Neural progenitor cell (in vitro differentiated cells): Measurements from ENCODE around the gene GPR173. TPM values are rescaled to one million over a fixed set of nuclear protein-coding genes. Genes with fewer than 3 reads are reported as not detected.

Experiments
- DNase-seq: peaks from one replicate; pipeline ENCODE4 v3.0.0-alpha.2; 2016; ENCODE audit warnings: low spot score
- H2AFZ ChIP-seq: fragments of 200-600 bp; sonication (generic); replicated peaks from 2 replicates; pipeline ENCODE4 v1.6.1; 2016; ENCODE audit warnings: antibody characterized with exemption
- H3F3A ChIP-seq: fragments of 200-600 bp; sonication (generic); 2 replicates; pipeline ENCODE4 v1.6.1; 2016; ENCODE audit warnings: antibody characterized with exemption, low read depth
- H3K27ac ChIP-seq: fragments of 200-600 bp; sonication (generic); 2 replicates; pipeline ENCODE4 v1.5.1; 2016; ENCODE audit warnings: mild to moderate bottlenecking
- H3K27me3 ChIP-seq: fragments of 200-600 bp; sonication (generic); 2 replicates; pipeline ENCODE4 v1.6.1; 2016; ENCODE audit warnings: mild to moderate bottlenecking, moderate library complexity
- H3K36me3 ChIP-seq: fragments of 200-600 bp; sonication (generic); 2 replicates; pipeline ENCODE4 v1.5.1; 2016
- H3K4me1 ChIP-seq: fragments of 200-600 bp; sonication (generic); 2 replicates; pipeline ENCODE4 v1.6.1; 2016; ENCODE audit warnings: mixed run types
- H3K4me2 ChIP-seq: fragments of 200-600 bp; sonication (generic); 2 replicates; pipeline ENCODE4 v1.6.1; 2016
- H3K4me3 ChIP-seq: fragments of 200-600 bp; sonication (generic); 2 replicates; pipeline ENCODE4 v1.5.1; 2016
- H3K79me2 ChIP-seq: fragments of 200-600 bp; sonication (generic); 2 replicates; pipeline ENCODE4 v1.6.1; 2016; ENCODE audit warnings: low read depth
- H3K9ac ChIP-seq: fragments of 200-600 bp; sonication (generic); 2 replicates; pipeline ENCODE4 v1.6.1; 2016
- H3K9me3 ChIP-seq: fragments of 200-600 bp; sonication (generic); 2 replicates; pipeline ENCODE4 v1.5.1; 2016; ENCODE audit warnings: low read depth
- H4K20me1 ChIP-seq: fragments of 200-600 bp; sonication (generic); 2 replicates; pipeline ENCODE4 v1.6.1; 2016; ENCODE audit warnings: low read depth
- H3K27ac Mint-ChIP-seq: 3 replicates; pipeline ENCODE4 v1.8.0; 2021; ENCODE audit warnings: mixed read lengths
- H3K27me3 Mint-ChIP-seq: 2 replicates; pipeline ENCODE4 v1.8.0; 2022; ENCODE audit warnings: low read depth, mild to moderate bottlenecking, inconsistent platforms, moderate library complexity, mixed read lengths; ENCODE audit not compliant: insufficient read depth
- H3K36me3 Mint-ChIP-seq: 3 replicates; pipeline ENCODE4 v1.8.0; 2021; ENCODE audit warnings: mixed read lengths
- H3K4me1 Mint-ChIP-seq: 3 replicates; pipeline ENCODE4 v1.8.0; 2021; ENCODE audit warnings: mixed read lengths
- H3K4me3 Mint-ChIP-seq: 3 replicates; pipeline ENCODE4 v1.8.0; 2021; ENCODE audit warnings: mild to moderate bottlenecking, moderate library complexity, mixed read lengths
- H3K9me3 Mint-ChIP-seq: 3 replicates; pipeline ENCODE4 v1.8.0; 2020; ENCODE audit warnings: mixed read lengths
- CTCF ChIP-seq: fragments of 200-600 bp; sonication (generic); IDR thresholded peaks from 2 replicates; pipeline ENCODE4 v1.5.1; 2017; ENCODE audit warnings: antibody characterized with exemption, mild to moderate bottlenecking
- EZH2 ChIP-seq: fragments of 200-600 bp; sonication (generic); IDR thresholded peaks from 2 replicates; pipeline ENCODE4 v1.6.1; 2017; ENCODE audit warnings: antibody characterized with exemption, mild to moderate bottlenecking, moderate library complexity
- EZH2phosphoT487 ChIP-seq: fragments of 200-600 bp; sonication (generic); IDR thresholded peaks from 2 replicates; pipeline ENCODE4 v1.6.1; 2017; ENCODE audit warnings: antibody characterized with exemption
- total RNA-seq: library from RNA; depleted of rRNA; stranded (reverse); fragments of >200 nt; gene quantifications from 2 replicates; pipeline ENCODE4 v1.2.3, GENCODE V29; 2015; ENCODE audit warnings: low replicate concordance

The GPR173 gene
- total RNA-seq, 1 donor from 2014 or later: 6.3 TPM

- Histone ChIP-seq H3K4me1 (no peaks in the 10 kb centered on the region), H3K4me3 (no peak overlapping the region), H3K9ac (no peak overlapping the region), H2AFZ (no peak overlapping the region), H4K20me1 (no peaks in the 10 kb centered on the region), H3K79me2 (peaks cover 36% of the 10 kb centered on the region), H3K9me3 (no peaks in the 10 kb centered on the region), H3K27ac (no peak overlapping the region), H3K4me2 (no peak overlapping the region), H3F3A (no peaks in the 10 kb centered on the region), H3K27me3 (no peaks in the 10 kb centered on the region), H3K36me3 (no peaks in the 10 kb centered on the region)
- H3K4me3 Mint-ChIP-seq: no peak overlapping the region
- TF ChIP-seq EZH2phosphoT487 (no peak), CTCF (no peak), EZH2 (no peak)
- no peak overlapping the region for H3K27ac Mint-ChIP-seq
- no peaks in the 10 kb centered on the region for H3K4me1 Mint-ChIP-seq
- H3K27me3 Mint-ChIP-seq: no peaks in the 10 kb centered on the region
- no peak for DNase-seq
- peaks cover 1% of the 10 kb centered on the region for H3K36me3 Mint-ChIP-seq
- peaks cover 2% of the 10 kb centered on the region for H3K9me3 Mint-ChIP-seq
Measured at GRCh38 chrX:53056292-53056691, 7.7 kb downstream of the GPR173 start.

DNA sequence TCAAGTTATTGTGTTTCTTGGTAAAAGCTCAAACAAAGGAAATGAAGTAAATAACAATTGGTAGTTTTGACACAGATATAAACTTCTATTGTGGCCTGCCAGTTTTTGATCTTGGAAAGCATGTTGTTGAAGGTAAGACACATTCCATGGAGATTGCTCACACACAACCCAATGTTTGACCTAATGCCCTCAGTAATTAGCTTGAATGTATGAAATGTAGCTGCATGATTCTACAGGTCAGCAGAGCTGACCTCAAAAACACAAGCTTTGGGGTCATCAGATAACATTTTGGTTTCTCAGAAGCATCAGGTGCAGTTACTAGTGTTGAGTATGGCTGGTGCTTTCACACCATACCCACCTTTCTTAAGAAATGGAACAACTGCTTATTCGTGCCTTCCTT is 16.5 kb downstream of the GPR173 start:
- H3K27ac ChIP-seq: no peak overlapping the region
- TF ChIP-seq EZH2 (no peak), CTCF (no peak), EZH2phosphoT487 (no peak)
- no peaks in the 10 kb centered on the region for H3K36me3 ChIP-seq
- no peak overlapping the region for H2AFZ ChIP-seq
- H3F3A ChIP-seq: no peaks in the 10 kb centered on the region
- no peak overlapping the region for H3K4me3 ChIP-seq
- no peaks in the 10 kb centered on the region for H3K79me2 ChIP-seq
- Mint-ChIP-seq H3K4me3 (no peak overlapping the region), H3K36me3 (no peaks in the 10 kb centered on the region), H3K27me3 (peaks cover 3% of the 10 kb centered on the region), H3K27ac (no peak overlapping the region), H3K4me1 (no peaks in the 10 kb centered on the region), H3K9me3 (no peaks in the 10 kb centered on the region)
- H3K9ac ChIP-seq: no peak overlapping the region
- no peak overlapping the region for H3K4me2 ChIP-seq
- peaks cover 3% of the 10 kb centered on the region for H4K20me1 ChIP-seq
- no peaks in the 10 kb centered on the region for H3K9me3 ChIP-seq
- H3K27me3 ChIP-seq: no peaks in the 10 kb centered on the region
- H3K4me1 ChIP-seq: no peaks in the 10 kb centered on the region
- no peak for DNase-seq

- Mint-ChIP-seq H3K36me3 (no peaks in the 10 kb centered on the region), H3K27ac (no peak overlapping the region), H3K4me3 (no peak overlapping the region), H3K9me3 (no peaks in the 10 kb centered on the region), H3K4me1 (peaks cover 2% of the 10 kb centered on the region), H3K27me3 (no peaks in the 10 kb centered on the region)
- no peak overlapping the region for H3K4me2 ChIP-seq
- DNase-seq: no peak
- no peak overlapping the region for H3K9ac ChIP-seq
- H3K9me3 ChIP-seq: no peaks in the 10 kb centered on the region
- no peaks in the 10 kb centered on the region for H3K36me3 ChIP-seq
- no peaks in the 10 kb centered on the region for H3K27me3 ChIP-seq
- H3K4me3 ChIP-seq: no peak overlapping the region
- H3K4me1 ChIP-seq: peaks cover 3% of the 10 kb centered on the region
- no peaks in the 10 kb centered on the region for H3K79me2 ChIP-seq
- no peak overlapping the region for H2AFZ ChIP-seq
- no peak overlapping the region for H3K27ac ChIP-seq
- H3F3A ChIP-seq: peaks cover 26% of the 10 kb centered on the region
- H4K20me1 ChIP-seq: peaks cover 4% of the 10 kb centered on the region
- no peak for TF ChIP-seq EZH2
- TF ChIP-seq EZH2phosphoT487: no peak
- TF ChIP-seq CTCF: no peak
Measured at GRCh38 chrX:53071064-53071463, 22.5 kb downstream of the GPR173 start.
